ENCODE results near the gene EPHA2. TPM values are rescaled to one million over a fixed set of nuclear protein-coding genes. Genes with fewer than 3 reads are reported as not detected.

EPHA2 gene
- total RNA-seq, 1 donor from 2014 or later: 264 TPM

- H3K27ac ChIP-seq: peak overlapping the region; percentile 93
- peaks cover 0 to 12% of the 10 kb centered on the region in 2 donors for H3K36me3 ChIP-seq
- H3K27me3 ChIP-seq: no peaks in the 10 kb centered on the region
- no peak for TF ChIP-seq POLR2A (IDR thresholded peaks at IDR 0.05)
- TF ChIP-seq POLR2AphosphoS5 (IDR thresholded peaks at IDR 0.05; ENCODE audit: insufficient read depth in 1 of 2, low read depth in 1 of 2): no peak
- no peak for TF ChIP-seq CTCF (IDR thresholded peaks at IDR 0.05)
- no peaks in the 10 kb centered on the region for H3K9me3 ChIP-seq
- peak overlapping the region in 1 of 2 donors; percentile 74 for H3K4me3 ChIP-seq
- no peak for DNase-seq (ENCODE audit: extremely low spot score in 2 of 2)
- H3K4me1 ChIP-seq: peaks cover 66% of the 10 kb centered on the region
- intact Hi-C loops (cut with DNase I): no loop called here
These were observed 5.4 kb downstream of the EPHA2 start for GRCh38 chr1:16150508-16150907.

GRCh38 chr1:16149702-16150488 lies 6.0 kb downstream of the EPHA2 start:
- H3K27me3 ChIP-seq: no peaks in the 10 kb centered on the region
- no peaks in the 10 kb centered on the region for H3K9me3 ChIP-seq
- peaks cover 66% of the 10 kb centered on the region for H3K4me1 ChIP-seq
- H3K36me3 ChIP-seq: peaks cover 0 to 12% of the 10 kb centered on the region in 2 donors
- intact Hi-C loops (cut with DNase I): loop anchor here (5.0 kb wide), 1 partner anchor 32 kb away; no protein-coding TSS in a partner anchor
- no peak for TF ChIP-seq POLR2A (IDR thresholded peaks at IDR 0.05)
- TF ChIP-seq CTCF (IDR thresholded peaks at IDR 0.05): no peak
- no peak for TF ChIP-seq POLR2AphosphoS5 (IDR thresholded peaks at IDR 0.05; ENCODE audit: insufficient read depth in 1 of 2, low read depth in 1 of 2)
- peak overlapping the region; percentile 93 for H3K27ac ChIP-seq
- DNase-seq (ENCODE audit: extremely low spot score in 2 of 2): no peak
- no peak overlapping the region for H3K4me3 ChIP-seq

- TF ChIP-seq POLR2AphosphoS5 (IDR thresholded peaks at IDR 0.05; ENCODE audit: insufficient read depth in 1 of 2, low read depth in 1 of 2) (no peak), POLR2A (IDR thresholded peaks at IDR 0.05) (no peak), CTCF (IDR thresholded peaks at IDR 0.05) (no peak)
- Histone ChIP-seq H3K4me1 (peaks cover 69% of the 10 kb centered on the region), H3K4me3 (no peak overlapping the region), H3K27me3 (no peaks in the 10 kb centered on the region), H3K9me3 (no peaks in the 10 kb centered on the region), H3K27ac (no peak overlapping the region), H3K36me3 (peaks cover 0 to 12% of the 10 kb centered on the region in 2 donors)
- intact Hi-C loops (cut with DNase I): loop anchor here (5.0 kb wide), 1 partner anchor 33 kb away; no protein-coding TSS in a partner anchor
- no peak for DNase-seq (ENCODE audit: extremely low spot score in 2 of 2)
These were observed 6.7 kb downstream of the EPHA2 start for GRCh38 chr1:16149146-16149545.

- no peak for DNase-seq (ENCODE audit: extremely low spot score in 2 of 2)
- Histone ChIP-seq H3K9me3 (no peaks in the 10 kb centered on the region), H3K27ac (no peak overlapping the region), H3K4me3 (no peak overlapping the region), H3K36me3 (peaks cover 0 to 12% of the 10 kb centered on the region in 2 donors), H3K4me1 (peaks cover 69% of the 10 kb centered on the region), H3K27me3 (no peaks in the 10 kb centered on the region)
- no peak for TF ChIP-seq POLR2A (IDR thresholded peaks at IDR 0.05)
- TF ChIP-seq POLR2AphosphoS5 (IDR thresholded peaks at IDR 0.05; ENCODE audit: insufficient read depth in 1 of 2, low read depth in 1 of 2): no peak
- intact Hi-C loops (cut with DNase I): loop anchor here (5.0 kb wide), 1 partner anchor 34 kb away; no protein-coding TSS in a partner anchor
These were observed 7.4 kb downstream of the EPHA2 start for GRCh38 chr1:16148329-16149092.

GRCh38 chr1:16147156-16147926 lies 8.5 kb downstream of the EPHA2 start:
- H3K36me3 ChIP-seq: peaks cover 0 to 12% of the 10 kb centered on the region in 2 donors
- H3K4me1 ChIP-seq: peaks cover 65% of the 10 kb centered on the region
- peak overlapping the region; percentile 35 to 47 for H3K4me3 ChIP-seq
- intact Hi-C loops (cut with DNase I): loop anchor here (5.0 kb wide), 1 partner anchor 35 kb away; no protein-coding TSS in a partner anchor
- H3K27me3 ChIP-seq: no peaks in the 10 kb centered on the region
- peak overlapping the region; percentile 84 for H3K27ac ChIP-seq
- DNase-seq (ENCODE audit: extremely low spot score in 2 of 2): no peak
- TF ChIP-seq POLR2AphosphoS5 (IDR thresholded peaks at IDR 0.05; ENCODE audit: insufficient read depth in 1 of 2, low read depth in 1 of 2) (no peak), CTCF (IDR thresholded peaks at IDR 0.05) (no peak), POLR2A (IDR thresholded peaks at IDR 0.05) (no peak)
- H3K9me3 ChIP-seq: no peaks in the 10 kb centered on the region
